A549 (cell line): ENCODE results near the gene INKA2.

Source experiments
- CTCF ChIP-seq: fragments of >200 bp; sonication (Bioruptor Twin); formaldehyde crosslinking; IDR thresholded peaks from 3 replicates; pipeline ENCODE4 v1.5.1; 2016
- E2F6 ChIP-seq: IDR thresholded peaks from 2 replicates; pipeline ENCODE4 v1.6.1; 2012; ENCODE audit warnings: low read depth, borderline replicate concordance
- JUNB ChIP-seq: fragments of >200 bp; sonication (Bioruptor Twin); formaldehyde crosslinking; IDR thresholded peaks from 2 replicates; pipeline ENCODE4 v1.6.1; 2016
- KDM5A ChIP-seq: fragments of 200-600 bp; sonication (generic); IDR thresholded peaks from 2 replicates; pipeline ENCODE4 v1.6.1; 2016; ENCODE audit warnings: antibody characterized with exemption, mild to moderate bottlenecking
- NFE2L2 ChIP-seq: fragments of 150-350 bp; conservative IDR thresholded peaks from 2 replicates; pipeline ENCODE4 v1.6.1; 2014; ENCODE audit warnings: low read length
- POLR2A ChIP-seq: IDR thresholded peaks from 2 replicates; pipeline ENCODE4 v1.6.1; 2012; ENCODE audit warnings: mild to moderate bottlenecking, low read length
- REST ChIP-seq: fragments of 200-600 bp; sonication (generic); IDR thresholded peaks from 2 replicates; pipeline ENCODE4 v1.6.1; 2016; ENCODE audit warnings: antibody characterized with exemption, mild to moderate bottlenecking, moderate library complexity
- USF2 ChIP-seq: fragments of 450-650 bp; IDR thresholded peaks from 2 replicates; pipeline ENCODE4 v1.6.1; 2014; ENCODE audit warnings: antibody characterized with exemption

- no peak for TF ChIP-seq CTCF
- TF ChIP-seq USF2: no peak
- TF ChIP-seq REST: no peak
- no peak for TF ChIP-seq KDM5A
- TF ChIP-seq JUNB: no peak
- no peak for TF ChIP-seq POLR2A
- no peak for TF ChIP-seq E2F6
- TF ChIP-seq NFE2L2: no peak
Observed at GRCh38 chr1:111734426-111734825, 4.8 kb downstream of the INKA2 start.
